Right lobe of liver (tissue), 4 donors: Measurements from ENCODE around the gene CREB3.

Source experiments
- POLR2A ChIP-seq: fragments of 450-650 bp; IDR thresholded peaks from one replicate; pipeline ENCODE4 v1.6.1; 2017; ENCODE audit warnings: antibody characterized with exemption, mild to moderate bottlenecking
- TF ChIP-seq, protein P1 (sequence below), 4 donors: fragments of 200-600 bp in 3 of 4; fragments of 450-650 bp in 1 of 4; IDR thresholded peaks; one replicate each; pipeline versions ENCODE4 v1.5.1 to v1.8.0; 2016 to 2022; ENCODE audit warnings: antibody characterized with exemption in 4 of 4, mild to moderate bottlenecking in 2 of 4
- donor health status: DM: no; HTN: no; CAD: no.
- donor health status: DM: no; HTN: no; CAD: no.
- donor health status: DM: no; HTN: yes; CAD: no.

DNA sequence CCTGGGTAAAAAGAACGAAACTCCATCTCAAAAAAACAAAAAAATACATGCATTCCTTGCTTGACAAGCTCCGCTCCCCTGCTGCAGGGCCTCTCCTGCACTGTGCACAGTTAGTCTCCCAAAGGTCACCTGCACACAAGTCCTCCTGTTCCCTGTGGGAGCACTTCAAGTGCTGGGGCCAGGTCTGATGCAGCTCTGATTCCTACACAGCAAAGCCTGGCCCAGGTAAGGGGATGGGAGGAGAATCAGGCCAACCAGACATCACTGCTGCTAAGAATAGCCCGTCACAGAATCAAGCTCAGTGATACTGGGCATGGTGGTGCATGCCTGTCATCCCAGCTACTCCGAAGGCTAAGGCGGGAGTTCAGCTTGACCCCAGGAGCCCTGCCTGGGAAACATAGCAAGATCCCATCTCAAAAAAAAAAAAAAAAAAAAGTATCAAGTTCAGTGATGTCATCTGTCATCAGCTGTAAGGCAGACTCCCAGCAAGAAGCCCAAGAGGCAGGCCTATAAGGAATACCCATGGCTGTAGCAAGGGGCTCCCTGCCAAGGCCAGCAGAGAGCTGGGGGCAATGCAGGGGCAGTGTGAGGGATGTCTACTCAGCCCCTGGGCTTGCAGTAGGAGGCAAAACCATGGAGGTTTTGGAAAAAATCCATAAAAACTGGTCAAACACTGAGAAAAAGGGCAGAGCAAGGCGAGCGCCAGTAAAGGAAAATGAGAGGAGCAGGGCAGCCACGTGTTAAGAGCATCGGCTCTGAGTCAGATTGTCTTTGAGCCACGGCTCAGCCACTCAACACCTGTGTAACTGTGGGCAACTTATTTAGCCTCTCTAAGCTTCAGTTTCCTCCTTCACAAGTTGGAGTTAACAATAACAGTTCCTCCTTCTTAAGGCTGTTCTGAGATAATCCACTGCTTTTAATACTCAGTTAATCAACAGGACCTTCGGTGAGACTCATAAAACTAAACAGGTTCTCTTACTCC, 46.0 kb upstream of the CREB3 start:
- TF ChIP-seq, protein P1, sequence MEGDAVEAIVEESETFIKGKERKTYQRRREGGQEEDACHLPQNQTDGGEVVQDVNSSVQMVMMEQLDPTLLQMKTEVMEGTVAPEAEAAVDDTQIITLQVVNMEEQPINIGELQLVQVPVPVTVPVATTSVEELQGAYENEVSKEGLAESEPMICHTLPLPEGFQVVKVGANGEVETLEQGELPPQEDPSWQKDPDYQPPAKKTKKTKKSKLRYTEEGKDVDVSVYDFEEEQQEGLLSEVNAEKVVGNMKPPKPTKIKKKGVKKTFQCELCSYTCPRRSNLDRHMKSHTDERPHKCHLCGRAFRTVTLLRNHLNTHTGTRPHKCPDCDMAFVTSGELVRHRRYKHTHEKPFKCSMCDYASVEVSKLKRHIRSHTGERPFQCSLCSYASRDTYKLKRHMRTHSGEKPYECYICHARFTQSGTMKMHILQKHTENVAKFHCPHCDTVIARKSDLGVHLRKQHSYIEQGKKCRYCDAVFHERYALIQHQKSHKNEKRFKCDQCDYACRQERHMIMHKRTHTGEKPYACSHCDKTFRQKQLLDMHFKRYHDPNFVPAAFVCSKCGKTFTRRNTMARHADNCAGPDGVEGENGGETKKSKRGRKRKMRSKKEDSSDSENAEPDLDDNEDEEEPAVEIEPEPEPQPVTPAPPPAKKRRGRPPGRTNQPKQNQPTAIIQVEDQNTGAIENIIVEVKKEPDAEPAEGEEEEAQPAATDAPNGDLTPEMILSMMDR (IDR thresholded peaks at IDR 0.05), result no peak
- no peak for TF ChIP-seq POLR2A
